Measurements from ENCODE around the gene NEUROG1.

The NEUROG1 gene

GRCh38 chr5:135535820-135536801 lies at the start of gene NEUROG1:
Gene NEUROG1, minus strand, starts transcription at chr5:135535964. Its CDS starts 274 bp downstream, at chr5:135535690.
- DNase-seq: peak in 3 of 58 donors; percentile 3 to 25 (median 22)

GRCh38 chr5:135584918-135585317 lies 49.2 kb upstream of the NEUROG1 start:
- no peak for DNase-seq

GRCh38 chr5:135584276-135584675 lies 48.5 kb upstream of the NEUROG1 start:
- DNase-seq: no peak

- DNase-seq: no peak
Observed at GRCh38 chr5:135582099-135582781, 46.5 kb upstream of the NEUROG1 start.

GRCh38 chr5:135578685-135579341 lies 43.0 kb upstream of the NEUROG1 start, which contains the start of gene CXCL14:
Gene CXCL14, minus strand, starts transcription at chr5:135578991. Its CDS starts 213 bp downstream, at chr5:135578778.
- peak in 30 of 58 donors; percentile 7 to 80 (median 32) for DNase-seq

- DNase-seq: no peak
Observed at GRCh38 chr5:135578305-135578684, 42.5 kb upstream of the NEUROG1 start.

GRCh38 chr5:135577421-135577820 lies 41.7 kb upstream of the NEUROG1 start:
- peak in 20 of 58 donors; percentile 8 to 71 (median 22) for DNase-seq

GRCh38 chr5:135576075-135576599 lies 40.4 kb upstream of the NEUROG1 start:
- DNase-seq: no peak

GRCh38 chr5:135574493-135574892 lies 38.7 kb upstream of the NEUROG1 start:
- DNase-seq: no peak

GRCh38 chr5:135571902-135572301 lies 36.1 kb upstream of the NEUROG1 start:
- no peak for DNase-seq

- no peak for DNase-seq
Observed at GRCh38 chr5:135571066-135571609, 35.4 kb upstream of the NEUROG1 start.

- no peak for DNase-seq
Observed at GRCh38 chr5:135570453-135570764, 34.6 kb upstream of the NEUROG1 start.

- peak in 8 of 58 donors; percentile 6 to 34 (median 10) for DNase-seq
Observed at GRCh38 chr5:135569755-135570452, 34.1 kb upstream of the NEUROG1 start.

- DNase-seq: no peak
Observed at GRCh38 chr5:135568923-135569360, 33.2 kb upstream of the NEUROG1 start.

GRCh38 chr5:135568246-135568645 lies 32.5 kb upstream of the NEUROG1 start:
- peak in 15 of 58 donors; percentile 9 to 39 (median 24) for DNase-seq

GRCh38 chr5:135567661-135568060 lies 31.9 kb upstream of the NEUROG1 start:
- DNase-seq: no peak

- no peak for DNase-seq
Observed at GRCh38 chr5:135566422-135567400, 30.9 kb upstream of the NEUROG1 start.

- peak in 49 of 58 donors; percentile 6 to 80 (median 43) for DNase-seq
Observed at GRCh38 chr5:135565725-135566421, 30.1 kb upstream of the NEUROG1 start.

All from anterior cingulate cortex (tissue), 58 donors.